ENCODE data around the gene HSPBP1. TPM values are rescaled to one million over a fixed set of nuclear protein-coding genes. Genes with fewer than 3 reads are reported as not detected.

The HSPBP1 gene
- total and polyA plus RNA-seq, 2 donors (not counting 3 experiments of a cell fraction or from before 2014, with no cell fraction given), result 30.4 to 47.5 TPM

GRCh38 chr19:55287361-55288079, 7.6 kb upstream of the HSPBP1 start:
- Histone ChIP-seq H3K79me2 (ENCODE audit: control insufficient read depth, insufficient read depth, low read length) (no peaks in the 10 kb centered on the region), H3K4me2 (ENCODE audit: insufficient read depth, low read length) (no peak overlapping the region), H3K4me3 (replicated peaks in 1 of 3; ENCODE audit: insufficient read depth in 1 of 3, low read depth in 1 of 3, low read length in 3 of 3) (no peak overlapping the region), H3K4me1 (ENCODE audit: control insufficient read depth, extremely low read depth, insufficient read depth, low read length) (no peaks in the 10 kb centered on the region), H2AFZ (ENCODE audit: low read depth, low read length) (no peak overlapping the region), H3K27me3 (ENCODE audit: control insufficient read depth in 2 of 2, insufficient read depth in 2 of 2, low read length in 2 of 2) (peaks cover 5 to 6% of the 10 kb centered on the region in 2 experiments), H3K9me1 (replicated peaks; ENCODE audit: control insufficient read depth, extremely low read depth, insufficient read depth, low read length) (no peaks in the 10 kb centered on the region), H3K9me3 (replicated peaks; ENCODE audit: control insufficient read depth, insufficient read depth, low read length) (no peaks in the 10 kb centered on the region), H3K27ac (ENCODE audit: insufficient read depth, low read depth, low read length) (no peak overlapping the region), H3K36me3 (ENCODE audit: control insufficient read depth in 2 of 2, extremely low read depth in 1 of 2, insufficient read depth in 2 of 2, low read length in 2 of 2) (no peaks in the 10 kb centered on the region), H3K9ac (replicated peaks; ENCODE audit: extremely low read depth, insufficient read depth, low read length) (no peak overlapping the region), H4K20me1 (replicated peaks; ENCODE audit: control insufficient read depth, extremely low read depth, insufficient read depth, low read length) (no peaks in the 10 kb centered on the region)
- DNase-seq (ENCODE audit: low read depth, low spot score) (no peak), FAIRE-seq (no peak)
- dilution Hi-C loops (cut with MboI; ENCODE audit: extremely low pct_ligation_motif_present, low sequenced_read_pairs), result no loop called here
- TF ChIP-seq GATA2 (IDR thresholded peaks at IDR 0.05; ENCODE audit: insufficient read depth, insufficient read length, low read depth, low read length) (no peak), EZH2 (IDR thresholded peaks at IDR 0.05; ENCODE audit: borderline replicate concordance, low read depth, low read length, severe bottlenecking) (no peak), MYC (IDR thresholded peaks at IDR 0.05; ENCODE audit: low read depth, low read length) (no peak), JUN (IDR thresholded peaks at IDR 0.05; ENCODE audit: borderline replicate concordance, insufficient read depth, insufficient read length, low read depth) (no peak), CTCF (IDR thresholded peaks at IDR 0.05; ENCODE audit: extremely low read depth in 1 of 2, insufficient read depth in 1 of 2, low read depth in 1 of 2, low read length in 2 of 2) (no peak)
- TF ChIP-seq, protein P1, sequence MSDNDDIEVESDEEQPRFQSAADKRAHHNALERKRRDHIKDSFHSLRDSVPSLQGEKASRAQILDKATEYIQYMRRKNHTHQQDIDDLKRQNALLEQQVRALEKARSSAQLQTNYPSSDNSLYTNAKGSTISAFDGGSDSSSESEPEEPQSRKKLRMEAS (IDR thresholded peaks at IDR 0.05; ENCODE audit: insufficient read depth, insufficient read length), result no peak
- CTCF ChIA-PET, result interaction anchor here (0.7 to 2.0 kb wide), 4 partner anchors 14 to 330 kb away, joined by 3 to 14 read pairs (median 4); no protein-coding TSS in a partner anchor
- intact Hi-C loops (cut with micrococcal nuclease), result no loop called here
- POLR2A ChIA-PET, result no interaction called here
- BruUV-seq (replicated peaks), result no TSS peak
